Measurements from ENCODE around the gene IL1RAP.

- no peak for TF ChIP-seq CTCF (conservative IDR thresholded peaks at IDR 0.05)
- TF ChIP-seq ZFX (IDR thresholded peaks at IDR 0.05), result no peak
Observed at GRCh38 chr3:190697901-190698300, 184.0 kb downstream of the IL1RAP start.

Measured in C4-2B (cell line).